Measurements from ENCODE around the gene FST.

FST gene

GRCh38 chr5:53515988-53516387, 35.6 kb downstream of the FST start:
- no peak overlapping the region for H3K4me3 ChIP-seq (ENCODE audit: low read depth, low read length)
- TF ChIP-seq CTCF (IDR thresholded peaks at IDR 0.05; ENCODE audit: borderline replicate concordance, insufficient read depth, low read depth, low read length), result no peak

- TF ChIP-seq CTCF (IDR thresholded peaks at IDR 0.05; ENCODE audit: borderline replicate concordance, insufficient read depth, low read depth, low read length), result no peak
Measured at GRCh38 chr5:53520813-53521212, 40.4 kb downstream of the FST start.

More at GRCh38 chr5:53520813-53521212, 40.4 kb downstream of the FST start:
- H3K4me3 ChIP-seq (ENCODE audit: low read depth, low read length), result no peak overlapping the region
